Thyroid gland (tissue), 4 donors: ENCODE results near the gene SSBP1. TPM values are rescaled to one million over a fixed set of nuclear protein-coding genes. Genes with fewer than 3 reads are reported as not detected.
"Not testable (repeated sequence)": the region's sequence is repeated elsewhere in the genome, so short reads cannot be mapped to it uniquely, and the experiment has no call there.

Source experiments
- DNase-seq, 2 donors: peaks; one replicate each; pipeline ENCODE4 v3.0.0-alpha.2; 2019
- H3K27ac ChIP-seq, 3 donors: fragments of 200-600 bp; sonication (generic); 1 replicate in 2 of 3; 2 replicates in 1 of 3; pipeline ENCODE4 v1.5.1; 2016 to 2019; ENCODE audit warnings: mild to moderate bottlenecking in 1 of 3, moderate library complexity in 1 of 3
- H3K27me3 ChIP-seq: fragments of 200-600 bp; sonication (generic); one replicate; pipeline ENCODE4 v1.5.1; 2019
- H3K36me3 ChIP-seq, 2 donors: fragments of 200-600 bp; sonication (generic); one replicate each; pipeline ENCODE4 v1.5.1; 2016 to 2019
- H3K4me1 ChIP-seq, 2 donors: fragments of 200-600 bp; sonication (generic); one replicate each; pipeline ENCODE4 v1.5.1; 2017 to 2019
- H3K4me3 ChIP-seq, 3 donors: fragments of 200-600 bp; sonication (generic); replicated peaks in 1 of 3; 1 replicate in 2 of 3; 2 replicates in 1 of 3; pipeline ENCODE4 v1.5.1; 2016; ENCODE audit warnings: mild to moderate bottlenecking in 1 of 3
- H3K9me3 ChIP-seq: fragments of 200-600 bp; sonication (generic); one replicate; pipeline ENCODE4 v1.5.1; 2017
- CTCF ChIP-seq, 6 experiments: fragments of 200-600 bp in 3 of 6; fragments of 450-650 bp in 3 of 6; sonication (generic) in 3 of 6; IDR thresholded peaks; one replicate each; pipeline ENCODE4 v1.5.1; 2016 to 2019; ENCODE audit warnings: antibody characterized with exemption in 6 of 6, mild to moderate bottlenecking in 2 of 6, inconsistent platforms in 1 of 6, moderate library complexity in 1 of 6
- POLR2A ChIP-seq, 2 donors: fragments of 450-650 bp; IDR thresholded peaks; one replicate each; pipeline ENCODE4 v1.6.1; 2017; ENCODE audit warnings: antibody characterized with exemption in 2 of 2, mild to moderate bottlenecking in 2 of 2, moderate library complexity in 1 of 2
- WGBS, 2 donors: methylation state at CpG; one replicate each; pipeline ENCODE4 v1.1.5; 2017; 5-methylcytosine and 5-hydroxymethylcytosine counted together
- intact Hi-C: fragments of 100-400 bp; cut with DNase I; formaldehyde crosslinking; loops from one replicate; pipeline ENCODE4 v1.15.1; 2023
- total RNA-seq, 4 donors: library from RNA; depleted of rRNA; stranded (reverse); fragments of >200 nt; gene quantifications; one replicate each; pipeline ENCODE4 v1.2.3, GENCODE V29; 2016

Gene SSBP1, protein sequence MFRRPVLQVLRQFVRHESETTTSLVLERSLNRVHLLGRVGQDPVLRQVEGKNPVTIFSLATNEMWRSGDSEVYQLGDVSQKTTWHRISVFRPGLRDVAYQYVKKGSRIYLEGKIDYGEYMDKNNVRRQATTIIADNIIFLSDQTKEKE
- 100 to 1,000 TPM; 112 to 146 (median 129) TPM for total RNA-seq

GRCh38 chr7:141737836-141738591, at the start of gene SSBP1:
TSS of gene SSBP1 (plus strand) at chr7:141738358. CDS start at chr7:141739167, 809 bp downstream.
- TF ChIP-seq POLR2A (IDR thresholded peaks at IDR 0.05) (peak in 1 of 2 donors; percentile 68), CTCF (IDR thresholded peaks at IDR 0.05) (peak; percentile 17 to 92 (median 73))
- H3K4me1 ChIP-seq, result peaks cover 15 to 18% of the 10 kb centered on the region in 2 donors
- WGBS, 2 donors, result 4 to 6% methylated on average over 44 to 46 of the region's 46 CpGs
- peak; percentile 89 to 92 for DNase-seq
- H3K27me3 ChIP-seq, result no peaks in the 10 kb centered on the region
- peaks cover 18 to 21% of the 10 kb centered on the region in 2 donors for H3K36me3 ChIP-seq
- peak within 1 kb of the TSS; percentile 37 to 86 (median 84) for H3K4me3 ChIP-seq
- H3K27ac ChIP-seq, result peak within 1 kb of the TSS; percentile 80 to 84 (median 83)
- H3K9me3 ChIP-seq, result no peaks in the 10 kb centered on the region
- intact Hi-C loops, result loop anchor here (10.0 kb wide), 1 partner anchor 83 kb away; no protein-coding TSS in a partner anchor

DNA sequence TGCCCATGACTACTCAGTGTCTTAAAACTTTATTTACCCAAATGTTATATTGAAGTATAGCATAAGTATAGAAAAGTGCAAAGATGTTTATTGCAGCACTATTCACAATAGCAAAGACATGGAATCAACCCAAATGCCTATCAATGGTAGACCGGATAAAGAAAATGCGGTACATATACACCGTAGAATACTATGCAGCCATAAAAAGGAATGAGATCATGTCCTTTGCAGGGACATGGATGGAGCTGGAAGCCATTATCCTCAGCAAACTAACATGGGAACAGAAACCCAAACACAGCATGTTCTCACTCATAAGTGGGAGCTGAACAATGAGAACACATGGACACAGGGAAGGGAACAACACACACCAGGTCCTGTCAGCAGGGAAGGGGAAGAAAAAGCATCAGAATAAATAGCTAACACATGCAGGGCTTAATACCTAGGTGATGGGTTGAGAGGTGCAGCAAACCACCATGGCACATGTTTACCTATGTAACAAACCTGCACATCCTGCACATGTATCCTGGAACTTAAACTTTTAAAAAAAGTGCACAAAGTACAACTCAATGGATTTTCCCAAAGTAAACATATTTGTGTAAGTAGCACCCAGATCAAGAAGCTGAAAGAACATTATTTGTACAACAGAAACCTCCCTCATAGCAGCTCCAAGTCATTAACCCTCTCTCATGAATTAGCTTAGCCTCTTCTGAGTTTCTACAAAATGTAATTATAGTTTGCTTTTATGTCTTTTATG, 48.9 kb upstream of the SSBP1 start:
- H3K27ac ChIP-seq, H3K4me3 ChIP-seq, H3K9me3 ChIP-seq, H3K27me3 ChIP-seq, intact Hi-C loops, H3K36me3 ChIP-seq, DNase-seq, H3K4me1 ChIP-seq: not testable (repeated sequence)
- 96 to 99% methylated on average over 3 of the region's 3 CpGs for WGBS, 2 donors

DNA sequence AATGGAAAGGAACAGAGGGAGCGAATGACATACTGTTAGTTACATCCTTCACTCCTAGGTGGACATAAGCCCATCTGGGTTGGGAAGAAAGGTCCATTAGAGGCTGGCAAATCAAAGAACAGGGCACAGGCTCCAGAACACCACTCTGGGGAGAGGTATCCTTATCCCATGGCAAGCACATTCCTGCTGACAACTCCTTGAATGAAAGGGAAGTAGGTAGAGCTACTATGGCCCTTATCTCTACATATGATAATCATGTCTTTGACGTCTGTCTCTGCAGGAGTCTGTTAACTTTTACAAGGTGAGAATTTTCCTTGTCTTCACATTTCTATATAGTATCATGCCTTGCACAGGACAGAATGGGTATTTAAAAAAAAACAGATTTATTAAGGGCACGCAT, 46.6 kb upstream of the SSBP1 start:
- H3K4me3 ChIP-seq, result no peak overlapping the region
- no peaks in the 10 kb centered on the region for H3K27me3 ChIP-seq
- WGBS, 2 donors, result 91 to 96% methylated on average over 3 of the region's 3 CpGs
- H3K4me1 ChIP-seq, result peaks cover 9 to 16% of the 10 kb centered on the region in 2 donors
- H3K9me3 ChIP-seq, result no peaks in the 10 kb centered on the region
- H3K27ac ChIP-seq, result no peak overlapping the region
- no peaks in the 10 kb centered on the region for H3K36me3 ChIP-seq
- intact Hi-C loops, result no loop called here
- DNase-seq, result no peak
- no peak for TF ChIP-seq POLR2A (IDR thresholded peaks at IDR 0.05)
- TF ChIP-seq CTCF (IDR thresholded peaks at IDR 0.05), result no peak

GRCh38 chr7:141691961-141692360, 46.2 kb upstream of the SSBP1 start:
- H3K9me3 ChIP-seq, result no peaks in the 10 kb centered on the region
- no peak overlapping the region for H3K4me3 ChIP-seq
- H3K27me3 ChIP-seq, result no peaks in the 10 kb centered on the region
- DNase-seq, result no peak
- WGBS, 2 donors, result 89 to 90% methylated on average over 4 of the region's 4 CpGs
- TF ChIP-seq CTCF (IDR thresholded peaks at IDR 0.05), result no peak
- TF ChIP-seq POLR2A (IDR thresholded peaks at IDR 0.05), result no peak
- no peaks in the 10 kb centered on the region for H3K36me3 ChIP-seq
- intact Hi-C loops, result no loop called here
- H3K4me1 ChIP-seq, result peaks cover 11 to 19% of the 10 kb centered on the region in 2 donors
- no peak overlapping the region for H3K27ac ChIP-seq

DNA sequence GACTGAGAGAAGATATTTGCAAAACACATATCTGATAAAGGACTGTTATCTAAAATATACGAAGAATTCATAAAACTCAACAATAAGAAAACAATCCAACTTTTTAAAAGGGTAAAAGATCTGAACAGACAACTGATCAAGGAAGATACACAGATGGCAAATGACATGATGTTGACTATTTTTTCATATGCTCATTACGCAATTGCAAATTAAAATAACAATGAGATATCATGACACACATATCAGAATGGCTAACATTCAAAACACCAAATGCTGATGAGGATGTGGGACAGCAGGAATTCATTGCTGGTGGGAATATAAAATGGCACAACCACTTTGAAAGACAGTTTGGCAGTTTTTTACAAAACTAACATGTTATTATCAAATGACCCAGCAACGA, 45.1 kb upstream of the SSBP1 start:
- Histone ChIP-seq H3K4me1 (peaks cover 11 to 26% of the 10 kb centered on the region in 2 donors), H3K4me3 (no peak overlapping the region), H3K27me3 (no peaks in the 10 kb centered on the region), H3K9me3 (no peaks in the 10 kb centered on the region), H3K36me3 (no peaks in the 10 kb centered on the region), H3K27ac (no peak overlapping the region)
- TF ChIP-seq CTCF (IDR thresholded peaks at IDR 0.05) (no peak), POLR2A (IDR thresholded peaks at IDR 0.05) (no peak)
- intact Hi-C loops, result no loop called here
- no peak for DNase-seq
- WGBS, 2 donors, result 97 to 98% methylated on average over 3 of the region's 3 CpGs
